Smooth muscle cell of the brain vasculature (primary cell): ENCODE data around the gene KCND1.

Experiments used
- DNase-seq: peaks from one replicate; pipeline ENCODE4 v3.0.0-alpha.2; 2012; ENCODE audit warnings: low read depth, low spot score

KCND1 gene

GRCh38 chrX:48937054-48937907 lies 34.4 kb downstream of the KCND1 start:
- no peak for DNase-seq

GRCh38 chrX:48936429-48937053 lies 35.1 kb downstream of the KCND1 start:
- DNase-seq, result no peak

GRCh38 chrX:48935301-48935670 lies 36.4 kb downstream of the KCND1 start:
- no peak for DNase-seq

GRCh38 chrX:48934581-48935300 lies 36.9 kb downstream of the KCND1 start:
- no peak for DNase-seq

- no peak for DNase-seq
Measured at GRCh38 chrX:48933757-48934156, 37.9 kb downstream of the KCND1 start.

GRCh38 chrX:48927736-48928382 lies 43.8 kb downstream of the KCND1 start:
- DNase-seq, result no peak

GRCh38 chrX:48927123-48927522 lies 44.5 kb downstream of the KCND1 start:
- no peak for DNase-seq

GRCh38 chrX:48924270-48924669 lies 47.4 kb downstream of the KCND1 start:
- DNase-seq, result no peak

- DNase-seq, result no peak
Measured at GRCh38 chrX:48923771-48924170, 47.9 kb downstream of the KCND1 start.

- no peak for DNase-seq
Measured at GRCh38 chrX:48920718-48921104, 50.9 kb downstream of the KCND1 start.

GRCh38 chrX:48919947-48920717 lies 51.5 kb downstream of the KCND1 start:
- DNase-seq, result no peak

GRCh38 chrX:48919360-48919841 lies 52.2 kb downstream of the KCND1 start:
- no peak for DNase-seq

- DNase-seq, result no peak
Measured at GRCh38 chrX:48918643-48919340, 52.9 kb downstream of the KCND1 start, which contains the start of gene PIM2. Gene PIM2, minus strand, starts transcription at chrX:48919024. Its CDS starts 190 bp downstream, at chrX:48918834.

- DNase-seq, result no peak
Measured at GRCh38 chrX:48918301-48918642, 53.4 kb downstream of the KCND1 start.

- peak; percentile 68 for DNase-seq
Measured at GRCh38 chrX:48917139-48918001, 54.3 kb downstream of the KCND1 start.

- DNase-seq, result no peak
Measured at GRCh38 chrX:48914593-48915493, 56.8 kb downstream of the KCND1 start.

GRCh38 chrX:48913605-48914366 lies 57.9 kb downstream of the KCND1 start:
- no peak for DNase-seq
